ENCODE measurements around the gene ADORA3.

DNA sequence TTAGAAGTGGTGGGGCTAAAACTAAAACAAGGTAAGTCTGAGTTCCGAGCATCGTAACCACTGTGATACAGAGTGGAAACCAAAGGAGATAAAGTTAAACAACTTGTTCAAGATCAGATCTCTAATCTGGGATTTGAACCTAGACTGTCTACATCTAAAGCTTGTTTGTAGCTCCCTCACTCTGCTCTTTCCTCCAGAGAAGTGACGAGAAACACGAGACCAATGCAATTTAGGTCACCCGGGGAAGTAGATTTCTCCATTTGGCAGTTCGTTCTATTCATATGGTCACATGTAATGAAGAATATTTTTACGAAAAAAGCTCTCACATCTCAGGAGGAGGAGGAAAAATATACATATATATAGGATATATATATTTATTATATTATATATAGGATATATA, 1.8 kb downstream of the ADORA3 start:
- no peak for TF ChIP-seq CTCF (IDR thresholded peaks at IDR 0.05; ENCODE audit: low read depth, low read length)
- TF ChIP-seq MYC (IDR thresholded peaks at IDR 0.05; ENCODE audit: low read depth, low read length) = no peak
- TF ChIP-seq POLR2A (IDR thresholded peaks at IDR 0.05; ENCODE audit: extremely low read depth, insufficient read length) = no peak
- no peak for TF ChIP-seq MAX (IDR thresholded peaks at IDR 0.05; ENCODE audit: low read depth, low read length)

All from NB4 (cell line).